Measurements from ENCODE around the gene NDRG4. TPM values are rescaled to one million over a fixed set of nuclear protein-coding genes. Genes with fewer than 3 reads are reported as not detected.

The NDRG4 gene
- total RNA-seq, 1 donor from 2014 or later, result 1.8 TPM

DNA sequence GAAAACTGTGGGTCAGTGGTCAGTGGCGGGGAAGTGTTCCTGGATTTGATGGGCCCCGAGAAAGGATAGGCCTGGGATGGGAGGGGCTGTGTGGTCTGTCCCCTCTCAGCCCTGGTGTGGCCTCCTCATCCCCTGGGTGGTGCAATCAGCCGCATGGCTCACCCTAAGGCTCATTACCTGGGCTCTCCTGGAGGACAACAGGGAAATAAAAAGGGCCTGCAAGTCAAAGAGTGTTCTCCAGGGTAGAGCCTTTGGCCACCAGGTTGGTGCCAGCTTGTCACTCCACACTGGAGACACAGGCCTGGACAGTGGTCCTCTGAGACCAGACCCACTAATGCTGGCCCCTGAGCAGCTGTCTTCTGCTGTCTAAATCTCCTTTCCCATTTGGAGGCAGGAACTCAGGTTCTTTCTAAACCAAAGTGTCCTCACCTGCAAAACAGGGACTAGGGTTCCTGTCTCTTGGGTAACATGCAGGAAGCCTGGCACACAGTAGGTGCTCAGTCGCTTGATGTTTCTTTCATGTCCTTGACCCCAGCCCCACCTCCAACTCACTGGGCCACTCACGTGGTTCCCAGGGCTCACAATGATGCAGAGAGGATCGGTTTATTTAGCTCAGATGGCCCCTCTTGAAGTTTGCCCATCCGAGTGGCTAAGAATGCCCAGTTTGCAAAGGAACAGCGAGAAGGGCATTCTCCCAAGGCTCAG is 2.4 kb downstream of the NDRG4 start:
- CTCF ChIA-PET, result no interaction called here
- ATAC-seq (ENCODE audit: low read depth) (no peak), DNase-seq (no peak)
- Mint-ChIP-seq H3K27me3 (peaks cover 14% of the 10 kb centered on the region), H3K36me3 (ENCODE audit: low read depth) (no peaks in the 10 kb centered on the region), H3K27ac (no peak overlapping the region), H3K4me3 (no peak overlapping the region), H3K4me1 (peaks cover 25% of the 10 kb centered on the region), H3K9me3 (no peaks in the 10 kb centered on the region)
- POLR2A ChIA-PET, result no interaction called here
- TF ChIP-seq, protein P1, sequence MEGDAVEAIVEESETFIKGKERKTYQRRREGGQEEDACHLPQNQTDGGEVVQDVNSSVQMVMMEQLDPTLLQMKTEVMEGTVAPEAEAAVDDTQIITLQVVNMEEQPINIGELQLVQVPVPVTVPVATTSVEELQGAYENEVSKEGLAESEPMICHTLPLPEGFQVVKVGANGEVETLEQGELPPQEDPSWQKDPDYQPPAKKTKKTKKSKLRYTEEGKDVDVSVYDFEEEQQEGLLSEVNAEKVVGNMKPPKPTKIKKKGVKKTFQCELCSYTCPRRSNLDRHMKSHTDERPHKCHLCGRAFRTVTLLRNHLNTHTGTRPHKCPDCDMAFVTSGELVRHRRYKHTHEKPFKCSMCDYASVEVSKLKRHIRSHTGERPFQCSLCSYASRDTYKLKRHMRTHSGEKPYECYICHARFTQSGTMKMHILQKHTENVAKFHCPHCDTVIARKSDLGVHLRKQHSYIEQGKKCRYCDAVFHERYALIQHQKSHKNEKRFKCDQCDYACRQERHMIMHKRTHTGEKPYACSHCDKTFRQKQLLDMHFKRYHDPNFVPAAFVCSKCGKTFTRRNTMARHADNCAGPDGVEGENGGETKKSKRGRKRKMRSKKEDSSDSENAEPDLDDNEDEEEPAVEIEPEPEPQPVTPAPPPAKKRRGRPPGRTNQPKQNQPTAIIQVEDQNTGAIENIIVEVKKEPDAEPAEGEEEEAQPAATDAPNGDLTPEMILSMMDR (IDR thresholded peaks at IDR 0.05), result no peak
- intact Hi-C loops (cut with micrococcal nuclease), result no loop called here

DNA sequence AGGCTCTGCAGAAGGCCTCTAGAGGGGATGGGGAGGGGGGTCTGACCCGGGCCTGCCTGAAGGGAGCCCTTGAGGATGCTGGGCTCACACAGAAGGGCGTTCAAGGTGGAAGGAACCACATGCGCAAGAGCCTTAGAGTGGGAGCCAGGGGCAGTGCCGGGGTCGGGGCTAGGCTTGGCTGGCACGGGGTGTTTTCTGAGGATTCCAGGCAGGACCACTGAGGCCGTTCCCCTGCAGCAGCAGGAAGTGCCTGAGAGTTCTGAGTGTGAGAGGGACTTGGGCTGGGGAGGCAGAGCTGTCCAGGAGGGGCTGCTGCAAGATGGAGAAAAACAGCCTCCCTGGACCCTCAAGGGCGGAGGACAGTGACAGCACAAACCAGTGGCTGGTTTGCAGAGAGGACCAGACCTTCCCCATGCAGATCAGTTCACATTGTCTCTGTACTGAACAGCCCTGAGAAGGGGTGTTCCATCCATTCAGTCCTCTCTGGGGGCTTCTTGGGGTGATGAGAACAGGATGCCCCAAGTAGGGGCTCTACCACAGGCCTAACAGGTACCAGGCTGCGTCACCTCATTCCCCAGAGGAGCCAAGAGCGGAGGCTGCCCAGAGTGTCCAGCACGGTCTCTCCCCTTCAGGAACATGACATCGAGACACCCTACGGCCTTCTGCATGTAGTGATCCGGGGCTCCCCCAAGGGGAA is 3.4 kb downstream of the NDRG4 start:
- intact Hi-C loops (cut with micrococcal nuclease), result no loop called here
- peaks cover 25% of the 10 kb centered on the region for H3K4me1 Mint-ChIP-seq
- H3K9me3 Mint-ChIP-seq, result no peaks in the 10 kb centered on the region
- peaks cover 14% of the 10 kb centered on the region for H3K27me3 Mint-ChIP-seq
- H3K4me3 Mint-ChIP-seq, result no peak overlapping the region
- H3K27ac Mint-ChIP-seq, result no peak overlapping the region
- ChIA-PET POLR2A (no interaction called here), CTCF (no interaction called here)
- TF ChIP-seq, protein P1 (IDR thresholded peaks at IDR 0.05), result no peak
- ATAC-seq (ENCODE audit: low read depth) (no peak), DNase-seq (no peak)
- H3K36me3 Mint-ChIP-seq (ENCODE audit: low read depth), result no peaks in the 10 kb centered on the region

DNA sequence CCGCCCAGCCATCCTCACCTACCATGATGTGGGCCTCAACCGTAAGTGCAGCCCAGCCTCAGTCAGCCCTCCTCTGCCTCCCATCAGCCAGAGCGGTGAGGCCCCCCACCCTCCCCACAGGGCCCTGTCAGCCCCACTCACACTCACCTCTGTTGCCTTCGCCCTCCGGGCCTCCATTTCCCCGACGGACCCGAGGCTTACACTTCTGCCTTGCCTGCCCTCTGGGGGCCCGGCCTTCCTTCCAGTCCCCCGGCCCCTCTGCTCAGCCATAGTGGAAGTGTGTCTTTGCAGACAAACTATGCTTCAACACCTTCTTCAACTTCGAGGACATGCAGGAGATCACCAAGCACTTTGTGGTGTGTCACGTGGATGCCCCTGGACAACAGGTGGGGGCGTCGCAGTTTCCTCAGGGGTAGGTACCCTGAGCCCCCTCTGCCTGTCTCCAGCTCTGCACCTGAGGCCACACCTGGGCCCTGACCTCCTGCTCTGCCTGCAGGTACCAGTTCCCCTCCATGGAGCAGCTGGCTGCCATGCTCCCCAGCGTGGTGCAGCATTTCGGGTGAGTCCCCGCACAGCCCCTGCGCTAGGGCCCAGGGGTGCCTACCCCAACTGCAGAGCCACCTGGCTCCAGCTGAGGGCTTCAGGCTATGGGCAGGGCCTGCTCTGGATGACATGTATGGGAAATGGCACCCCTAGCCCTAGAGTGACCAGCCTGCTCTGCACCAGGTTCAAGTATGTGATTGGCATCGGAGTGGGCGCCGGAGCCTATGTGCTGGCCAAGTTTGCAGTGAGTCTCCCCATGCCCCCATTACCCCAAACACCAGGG is 4.1 kb downstream of the NDRG4 start:
- TF ChIP-seq, protein P1 (IDR thresholded peaks at IDR 0.05), result no peak

DNA sequence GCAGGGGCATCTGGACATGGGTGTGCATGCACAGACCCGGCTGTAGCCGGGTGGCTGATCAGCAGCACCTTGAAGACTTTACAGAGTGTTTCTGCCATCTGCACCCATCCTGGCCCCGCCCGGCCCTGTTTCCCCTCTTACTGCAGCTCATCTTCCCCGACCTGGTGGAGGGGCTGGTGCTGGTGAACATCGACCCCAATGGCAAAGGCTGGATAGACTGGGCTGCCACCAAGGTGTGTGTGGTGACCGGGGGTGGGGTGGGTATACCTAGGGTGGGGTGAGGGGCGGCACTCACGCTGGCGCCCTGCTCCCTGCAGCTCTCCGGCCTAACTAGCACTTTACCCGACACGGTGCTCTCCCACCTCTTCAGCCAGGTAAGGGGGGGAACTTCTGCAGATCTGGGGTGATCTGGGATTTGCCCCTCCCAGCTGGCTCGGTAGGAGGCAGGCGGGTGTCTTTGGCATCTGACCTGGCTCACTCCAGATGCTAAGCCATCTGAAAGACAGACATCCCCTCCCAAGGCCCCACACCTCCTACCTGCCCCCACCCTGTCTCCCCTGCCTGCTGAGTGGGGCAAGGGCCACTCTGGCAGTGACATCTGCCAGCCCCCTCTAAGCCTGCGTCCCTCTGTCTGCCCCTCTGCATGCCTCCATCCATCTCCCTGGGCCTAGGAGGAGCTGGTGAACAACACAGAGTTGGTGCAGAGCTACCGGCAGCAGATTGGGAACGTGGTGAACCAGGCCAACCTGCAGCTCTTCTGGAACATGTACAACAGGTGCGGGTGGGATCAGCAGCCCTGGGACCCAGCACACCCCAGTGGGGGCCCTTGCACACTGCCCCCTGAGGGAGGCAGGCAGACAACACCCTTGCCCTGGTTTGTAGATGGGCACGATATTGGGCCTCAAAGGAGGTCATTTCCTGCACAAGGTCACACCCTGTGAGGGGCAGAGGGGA is 6.6 kb downstream of the NDRG4 start:
- TF ChIP-seq, protein P1 (IDR thresholded peaks at IDR 0.05), result no peak
- ATAC-seq (ENCODE audit: low read depth) (no peak), DNase-seq (no peak)
- CTCF ChIA-PET, result no interaction called here
- intact Hi-C loops (cut with micrococcal nuclease), result no loop called here
- H3K4me1 Mint-ChIP-seq, result peaks cover 7% of the 10 kb centered on the region
- H3K27ac Mint-ChIP-seq, result no peak overlapping the region
- H3K4me3 Mint-ChIP-seq, result no peak overlapping the region
- no peaks in the 10 kb centered on the region for H3K9me3 Mint-ChIP-seq
- H3K27me3 Mint-ChIP-seq, result peaks cover 9% of the 10 kb centered on the region
- POLR2A ChIA-PET, result no interaction called here
- H3K36me3 Mint-ChIP-seq (ENCODE audit: low read depth), result no peaks in the 10 kb centered on the region

More for the DNA sequence above, 4.1 kb downstream of the NDRG4 start:
- no peak overlapping the region for H3K27ac Mint-ChIP-seq
- H3K4me3 Mint-ChIP-seq, result no peak overlapping the region
- CTCF ChIA-PET, result no interaction called here
- POLR2A ChIA-PET, result no interaction called here
- intact Hi-C loops (cut with micrococcal nuclease), result no loop called here
- DNase-seq (no peak), ATAC-seq (ENCODE audit: low read depth) (no peak)
- H3K27me3 Mint-ChIP-seq, result peaks cover 14% of the 10 kb centered on the region
- H3K36me3 Mint-ChIP-seq (ENCODE audit: low read depth), result no peaks in the 10 kb centered on the region
- peaks cover 25% of the 10 kb centered on the region for H3K4me1 Mint-ChIP-seq
- H3K9me3 Mint-ChIP-seq, result no peaks in the 10 kb centered on the region
